ENCODE measurements around the gene SLX9. TPM values are rescaled to one million over a fixed set of nuclear protein-coding genes. Genes with fewer than 3 reads are reported as not detected.

Gene SLX9
- total and polyA plus RNA-seq, 2 donors (not counting 1 experiment from before 2014, with no cell fraction given), result 11.7 to 15.9 TPM

DNA sequence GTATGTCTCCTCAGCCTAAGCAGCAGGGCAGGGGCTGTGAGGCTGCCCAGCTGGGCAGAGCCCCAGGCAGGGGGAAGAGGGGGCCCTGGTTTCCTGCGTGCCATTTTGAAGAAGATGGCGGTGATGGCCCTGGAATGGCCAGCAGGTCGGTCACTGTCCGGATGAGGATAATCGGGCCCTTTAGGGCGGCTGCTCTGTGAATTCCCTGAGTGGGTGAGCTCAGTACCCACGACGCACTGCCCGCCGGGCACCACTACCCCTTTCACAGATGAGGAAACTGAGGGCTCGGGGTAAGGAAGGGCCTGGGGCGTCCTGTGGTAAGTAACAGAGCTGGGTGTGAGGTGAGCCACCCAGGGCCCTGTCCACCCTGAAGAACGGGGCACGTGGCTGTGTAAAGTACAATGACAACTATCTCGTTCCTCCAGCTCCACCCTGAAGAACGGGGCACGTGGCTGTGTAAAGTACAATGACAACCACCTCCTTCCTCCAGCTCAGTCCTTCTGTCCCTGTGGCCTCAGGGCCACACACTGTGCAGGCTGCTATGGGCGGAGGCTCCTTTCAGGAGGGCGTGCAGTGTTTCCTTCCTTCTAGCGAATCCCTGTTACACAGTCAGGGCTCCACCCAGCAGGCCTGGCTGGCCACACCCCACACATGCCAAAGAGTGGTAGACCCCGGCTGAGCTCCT lies 42.4 kb upstream of the SLX9 start:
- Histone ChIP-seq H3K4me3 (ENCODE audit: control extremely low read depth in 1 of 5, extremely low read depth in 1 of 5, insufficient read depth in 1 of 5, low read depth in 2 of 5, low read length in 4 of 5) (no peak overlapping the region), H3K36me3 (replicated peaks in 1 of 2; ENCODE audit: control extremely low read depth in 1 of 2, control insufficient read depth in 1 of 2, extremely low read depth in 1 of 2, insufficient read depth in 2 of 2, low read length in 1 of 2) (peaks cover 7 to 61% of the 10 kb centered on the region in 2 experiments), H3K4me1 (ENCODE audit: control insufficient read depth in 2 of 2, insufficient read depth in 2 of 2, low read length in 2 of 2) (peaks cover 3 to 18% of the 10 kb centered on the region in 2 donors), H3K9me3 (ENCODE audit: control extremely low read depth in 1 of 3, control insufficient read depth in 2 of 3, insufficient read depth in 1 of 3, low read length in 2 of 3) (peaks cover 0 to 3% (median 0%) of the 10 kb centered on the region in 3 donors), H4K20me1 (ENCODE audit: control insufficient read depth, insufficient read depth, low read length, poor library complexity, severe bottlenecking) (peaks cover 36% of the 10 kb centered on the region), H3K4me2 (replicated peaks; ENCODE audit: low read depth, low read length, poor library complexity, severe bottlenecking) (no peak overlapping the region), H3K27me3 (replicated peaks in 1 of 4; ENCODE audit: control extremely low read depth in 1 of 4, control insufficient read depth in 3 of 4, insufficient read depth in 4 of 4, low read length in 3 of 4) (no peaks in the 10 kb centered on the region), H2AFZ (ENCODE audit: insufficient read depth, low read depth, low read length, poor library complexity, severe bottlenecking) (no peak overlapping the region), H3K79me2 (ENCODE audit: control insufficient read depth, insufficient read depth, low read length) (peaks cover 3% of the 10 kb centered on the region), H3K9ac (ENCODE audit: low read length) (no peak overlapping the region), H3K27ac (ENCODE audit: low read length in 2 of 2) (no peak overlapping the region)
- Mint-ChIP-seq H3K4me3 (no peak overlapping the region), H3K27ac (no peak overlapping the region), H3K4me1 (peaks cover 27% of the 10 kb centered on the region), H3K27me3 (no peaks in the 10 kb centered on the region), H3K9me3 (ENCODE audit: insufficient read depth) (no peaks in the 10 kb centered on the region)
- POLR2A ChIA-PET, result interaction anchor here (1.2 to 1.4 kb wide), 2 partner anchors 10 to 35 kb away, joined by 4 to 5 read pairs; no protein-coding TSS in a partner anchor
- TF ChIP-seq EZH2 (IDR thresholded peaks at IDR 0.05; ENCODE audit: borderline replicate concordance, insufficient read depth, low read depth, low read length, poor library complexity, severe bottlenecking), result no peak
- TF ChIP-seq, protein P1, sequence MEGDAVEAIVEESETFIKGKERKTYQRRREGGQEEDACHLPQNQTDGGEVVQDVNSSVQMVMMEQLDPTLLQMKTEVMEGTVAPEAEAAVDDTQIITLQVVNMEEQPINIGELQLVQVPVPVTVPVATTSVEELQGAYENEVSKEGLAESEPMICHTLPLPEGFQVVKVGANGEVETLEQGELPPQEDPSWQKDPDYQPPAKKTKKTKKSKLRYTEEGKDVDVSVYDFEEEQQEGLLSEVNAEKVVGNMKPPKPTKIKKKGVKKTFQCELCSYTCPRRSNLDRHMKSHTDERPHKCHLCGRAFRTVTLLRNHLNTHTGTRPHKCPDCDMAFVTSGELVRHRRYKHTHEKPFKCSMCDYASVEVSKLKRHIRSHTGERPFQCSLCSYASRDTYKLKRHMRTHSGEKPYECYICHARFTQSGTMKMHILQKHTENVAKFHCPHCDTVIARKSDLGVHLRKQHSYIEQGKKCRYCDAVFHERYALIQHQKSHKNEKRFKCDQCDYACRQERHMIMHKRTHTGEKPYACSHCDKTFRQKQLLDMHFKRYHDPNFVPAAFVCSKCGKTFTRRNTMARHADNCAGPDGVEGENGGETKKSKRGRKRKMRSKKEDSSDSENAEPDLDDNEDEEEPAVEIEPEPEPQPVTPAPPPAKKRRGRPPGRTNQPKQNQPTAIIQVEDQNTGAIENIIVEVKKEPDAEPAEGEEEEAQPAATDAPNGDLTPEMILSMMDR (IDR thresholded peaks at IDR 0.05), result no peak
- CTCF ChIA-PET, result interaction anchor here (1.0 to 12.5 kb wide), 2 partner anchors 16 to 34 kb away, joined by 3 to 204 read pairs; no protein-coding TSS in a partner anchor
- ATAC-seq (ENCODE audit: low read depth) (no peak), DNase-seq (no peak)
- 82% methylated on average over 14 of the region's 21 CpGs for WGBS (ENCODE audit: insufficient coverage)
- intact Hi-C loops (cut with micrococcal nuclease), result no loop called here

DNA sequence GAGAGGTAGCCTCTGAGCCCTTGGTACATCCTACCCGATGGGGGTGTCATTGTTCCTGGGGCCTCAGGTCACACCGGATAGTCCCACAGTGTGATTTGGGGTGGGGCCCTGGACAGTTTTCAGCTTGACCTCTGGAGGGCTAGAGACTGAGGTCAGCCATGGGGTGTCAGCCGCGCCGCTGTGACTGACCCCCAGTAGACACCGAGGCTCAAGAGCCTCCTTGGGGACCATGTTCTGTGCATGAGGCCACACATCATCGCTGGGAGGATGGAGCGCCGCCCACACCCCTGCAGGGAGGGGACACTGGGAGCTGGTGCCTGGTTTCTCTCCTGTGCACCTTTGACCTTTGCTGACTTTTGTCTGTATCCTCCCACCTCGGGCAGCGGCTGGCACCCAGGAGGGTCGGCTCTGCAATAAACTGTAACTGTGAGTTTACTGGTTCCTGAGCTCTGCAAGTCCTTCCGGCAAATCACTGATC lies 41.8 kb upstream of the SLX9 start:
- H3K9me3 ChIP-seq (ENCODE audit: control extremely low read depth in 1 of 3, control insufficient read depth in 2 of 3, insufficient read depth in 1 of 3, low read length in 2 of 3), result peaks cover 0 to 3% (median 0%) of the 10 kb centered on the region in 3 donors
- Mint-ChIP-seq H3K27me3 (no peaks in the 10 kb centered on the region), H3K9me3 (ENCODE audit: insufficient read depth) (no peaks in the 10 kb centered on the region), H3K4me3 (no peak overlapping the region), H3K27ac (no peak overlapping the region), H3K4me1 (peaks cover 25% of the 10 kb centered on the region)
- H3K4me1 ChIP-seq (ENCODE audit: control insufficient read depth in 2 of 2, insufficient read depth in 2 of 2, low read length in 2 of 2), result peaks cover 0 to 13% of the 10 kb centered on the region in 2 donors
- no peak overlapping the region for H3K9ac ChIP-seq (ENCODE audit: low read length)
- no peak for TF ChIP-seq EZH2 (IDR thresholded peaks at IDR 0.05; ENCODE audit: borderline replicate concordance, insufficient read depth, low read depth, low read length, poor library complexity, severe bottlenecking)
- H3K4me2 ChIP-seq (replicated peaks; ENCODE audit: low read depth, low read length, poor library complexity, severe bottlenecking), result no peak overlapping the region
- no peak for ATAC-seq (ENCODE audit: low read depth)
- intact Hi-C loops (cut with micrococcal nuclease), result no loop called here
- peaks cover 8 to 67% of the 10 kb centered on the region in 2 experiments for H3K36me3 ChIP-seq (replicated peaks in 1 of 2; ENCODE audit: control extremely low read depth in 1 of 2, control insufficient read depth in 1 of 2, extremely low read depth in 1 of 2, insufficient read depth in 2 of 2, low read length in 1 of 2)
- no peak overlapping the region for H3K27ac ChIP-seq (ENCODE audit: low read length in 2 of 2)
- peaks cover 42% of the 10 kb centered on the region for H4K20me1 ChIP-seq (ENCODE audit: control insufficient read depth, insufficient read depth, low read length, poor library complexity, severe bottlenecking)
- H3K4me3 ChIP-seq (ENCODE audit: control extremely low read depth in 1 of 5, extremely low read depth in 1 of 5, insufficient read depth in 1 of 5, low read depth in 2 of 5, low read length in 4 of 5), result no peak overlapping the region
- ChIA-PET CTCF (interaction anchor here (0.9 to 12.5 kb wide), 3 partner anchors 16 to 33 kb away, joined by 3 to 204 read pairs (median 4); no protein-coding TSS in a partner anchor), POLR2A (interaction anchor here (1.2 to 1.4 kb wide), 2 partner anchors 9 to 34 kb away, joined by 4 to 5 read pairs; no protein-coding TSS in a partner anchor)
- no peaks in the 10 kb centered on the region for H3K79me2 ChIP-seq (ENCODE audit: control insufficient read depth, insufficient read depth, low read length)
- 93% methylated on average over 13 of the region's 13 CpGs for WGBS (ENCODE audit: insufficient coverage)
- no peak for DNase-seq
- H2AFZ ChIP-seq (ENCODE audit: insufficient read depth, low read depth, low read length, poor library complexity, severe bottlenecking), result no peak overlapping the region
- no peaks in the 10 kb centered on the region for H3K27me3 ChIP-seq (replicated peaks in 1 of 4; ENCODE audit: control extremely low read depth in 1 of 4, control insufficient read depth in 3 of 4, insufficient read depth in 4 of 4, low read length in 3 of 4)
